NCI-H82 (cell line): Measurements from ENCODE around the gene C3orf52.

Experiments
- DNase-seq: peaks from one replicate; lab custom pipeline; 2025; lab: John Stamatoyannopoulos, UW

The C3orf52 gene

DNA sequence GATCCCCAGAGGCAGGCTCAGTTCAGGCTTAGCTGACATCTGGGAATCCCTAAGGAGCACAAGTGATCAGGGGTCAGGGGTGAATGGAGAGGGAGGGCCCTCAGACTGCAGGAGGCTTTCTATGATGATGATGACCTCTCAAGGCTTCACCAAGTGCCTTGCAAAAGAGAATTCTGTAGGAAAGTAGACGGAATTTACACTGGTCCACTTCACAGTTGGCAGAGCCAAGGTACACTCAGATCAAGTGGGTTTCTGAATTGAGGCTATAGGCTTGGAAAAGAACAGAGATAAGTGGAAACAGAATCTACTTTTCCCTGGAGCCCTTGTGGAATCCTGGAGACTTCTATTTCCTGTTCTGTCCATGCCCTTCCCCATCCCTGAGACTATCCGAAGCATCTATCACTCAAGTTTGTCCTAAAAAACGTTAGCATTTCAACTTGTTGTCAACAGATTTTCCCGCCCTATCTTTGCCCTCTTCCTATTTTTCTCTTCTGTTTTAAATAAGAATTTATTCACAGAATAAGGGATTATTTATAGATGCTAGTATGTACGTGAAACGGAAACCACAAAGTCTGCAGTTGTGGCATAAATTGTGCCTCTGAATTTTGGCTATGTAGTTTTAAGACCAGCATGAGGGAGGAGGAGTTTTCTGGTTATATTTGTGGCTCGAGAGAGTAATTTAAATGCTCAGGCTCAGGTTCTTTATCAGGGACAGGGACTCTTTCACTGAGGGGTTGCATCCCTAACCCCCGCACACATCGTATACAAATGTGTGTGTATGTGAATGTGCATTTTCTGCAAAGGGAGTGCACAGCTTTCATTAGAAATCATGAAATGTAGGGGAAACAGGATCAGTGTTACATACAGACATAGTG lies 34.0 kb downstream of the C3orf52 start:
- DNase-seq: peak; percentile 18

DNA sequence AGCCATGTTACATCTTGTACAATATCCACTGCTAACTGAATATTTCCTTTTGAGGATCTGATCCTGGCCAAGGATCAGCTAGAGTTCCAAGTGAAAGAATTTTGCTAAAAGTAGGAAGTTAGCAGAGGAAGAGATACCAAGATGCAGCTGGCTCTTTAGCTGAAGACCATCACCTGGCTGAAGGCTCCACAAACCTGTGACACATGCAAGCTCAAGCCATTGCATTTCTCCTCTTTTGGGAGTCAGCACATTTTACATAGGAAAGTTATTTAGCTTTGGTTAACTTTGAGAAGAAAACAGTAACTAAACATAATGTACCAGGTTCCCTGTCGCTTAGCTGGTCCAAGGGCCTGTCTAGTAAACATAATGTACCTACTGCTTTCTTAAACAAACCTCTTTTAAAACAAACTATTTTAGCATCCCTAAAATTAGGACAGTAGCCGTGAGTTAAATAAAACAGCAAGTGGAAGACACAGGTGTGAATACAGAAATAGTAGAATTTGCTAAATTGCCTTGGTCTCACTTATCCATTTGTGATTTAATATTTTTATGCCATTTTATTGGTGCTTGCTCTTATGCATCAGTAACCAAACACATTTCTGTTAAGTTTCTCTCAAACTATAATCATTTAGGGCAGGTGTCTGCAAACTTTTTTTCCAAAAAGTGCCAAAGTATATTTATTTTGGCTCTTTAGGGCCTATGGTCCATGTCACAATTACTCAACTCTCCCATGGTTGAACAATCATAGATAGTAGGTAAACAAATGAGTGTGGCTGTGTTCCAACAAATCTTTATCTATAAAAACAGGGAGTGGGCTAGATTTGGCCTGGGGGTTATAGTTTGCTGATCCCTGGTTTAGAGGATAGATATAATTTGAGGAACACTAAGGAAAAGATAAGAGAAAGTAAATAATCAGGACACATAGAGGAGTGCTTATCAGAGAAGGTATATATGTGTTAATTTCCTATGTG lies 35.7 kb downstream of the C3orf52 start:
- DNase-seq: no peak

DNA sequence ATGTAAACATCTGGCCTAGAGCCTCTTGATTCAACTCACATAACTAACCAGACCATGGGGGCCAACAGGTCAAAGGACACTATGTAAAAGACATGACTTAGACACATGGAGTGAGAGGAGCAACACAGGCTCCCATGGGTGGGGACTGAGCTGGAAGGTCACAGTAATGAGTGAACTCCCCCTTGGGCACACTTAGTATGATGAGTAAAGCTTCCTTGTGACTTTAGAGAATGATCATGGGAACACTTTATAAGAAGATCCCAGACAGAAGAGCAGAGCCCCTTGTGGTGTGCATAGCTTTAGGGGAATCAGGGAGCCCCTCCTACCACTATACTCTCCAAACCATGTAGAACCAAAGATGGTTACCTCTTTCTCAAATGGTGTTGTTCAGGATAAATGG lies 36.7 kb downstream of the C3orf52 start:
- DNase-seq: no peak

DNA sequence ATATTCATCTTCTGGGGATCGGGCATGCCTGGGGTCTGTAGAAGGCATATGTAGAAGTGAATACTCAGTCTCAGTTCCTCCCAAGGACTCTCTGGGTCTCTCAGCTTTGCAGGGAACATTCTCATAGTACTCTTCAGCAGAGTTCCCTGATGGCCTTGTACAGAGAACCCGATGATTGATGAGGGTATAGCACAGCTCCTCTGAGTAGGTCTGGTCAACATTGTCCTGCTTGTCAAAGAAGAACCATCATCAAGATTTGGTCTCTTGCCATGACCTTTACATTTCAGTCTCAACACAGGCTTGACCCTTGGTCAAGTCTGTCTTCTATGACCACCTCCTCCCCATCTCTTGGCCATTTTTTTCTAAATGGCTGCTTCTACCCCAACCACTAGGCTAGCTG lies 37.4 kb downstream of the C3orf52 start:
- no peak for DNase-seq

DNA sequence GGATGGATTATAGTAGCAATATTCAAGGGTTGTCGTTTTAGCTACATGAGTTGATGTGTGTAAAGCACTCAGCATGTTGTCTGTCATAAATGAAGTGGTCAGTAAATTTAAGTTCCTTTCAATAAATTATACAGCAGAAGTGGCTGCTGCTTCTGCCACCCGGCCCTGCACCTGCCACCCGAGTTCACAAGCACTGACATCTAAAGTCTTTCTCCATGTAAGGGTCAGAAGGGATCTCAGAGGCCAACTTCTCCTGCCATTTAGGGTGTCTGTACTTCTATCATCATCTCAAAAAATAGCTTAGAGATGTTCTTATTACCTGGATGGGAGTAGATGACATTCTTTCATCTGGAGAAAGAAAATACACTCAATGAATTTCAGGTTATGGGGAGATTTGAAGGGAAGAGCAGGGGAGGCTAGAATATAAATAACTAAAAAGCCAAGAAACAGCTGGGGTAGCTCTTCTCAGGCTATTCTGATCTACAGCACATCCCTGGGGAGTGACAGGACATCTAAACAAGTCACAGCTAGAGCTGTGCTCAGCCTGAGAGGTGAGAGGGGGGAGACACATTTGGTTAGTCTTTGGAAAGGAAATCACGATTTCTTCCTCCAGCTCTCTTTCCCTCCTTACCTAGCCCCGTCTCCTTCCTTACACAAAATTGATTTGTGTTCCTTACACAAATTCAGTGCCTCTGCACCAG lies 38.9 kb downstream of the C3orf52 start:
- DNase-seq: no peak

DNA sequence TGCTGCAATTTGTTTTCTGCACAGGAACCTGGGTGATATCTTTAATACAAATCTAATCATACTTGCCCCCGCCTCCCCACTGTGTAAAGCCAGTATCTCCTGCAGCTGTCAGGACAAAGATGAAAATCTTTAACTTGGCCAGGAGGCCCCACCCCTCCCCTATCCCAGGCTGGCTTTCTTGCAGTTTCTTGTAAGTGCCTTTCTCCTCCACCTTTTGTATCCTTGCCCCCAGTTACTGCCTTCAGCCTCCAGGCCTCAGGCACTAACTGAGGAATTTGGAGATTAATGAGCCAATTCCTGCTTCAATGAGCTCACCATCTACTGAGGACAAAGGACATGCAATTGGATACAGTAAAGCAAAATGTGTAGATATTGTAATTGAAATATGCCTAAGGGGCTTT lies 40.3 kb downstream of the C3orf52 start:
- DNase-seq: no peak

DNA sequence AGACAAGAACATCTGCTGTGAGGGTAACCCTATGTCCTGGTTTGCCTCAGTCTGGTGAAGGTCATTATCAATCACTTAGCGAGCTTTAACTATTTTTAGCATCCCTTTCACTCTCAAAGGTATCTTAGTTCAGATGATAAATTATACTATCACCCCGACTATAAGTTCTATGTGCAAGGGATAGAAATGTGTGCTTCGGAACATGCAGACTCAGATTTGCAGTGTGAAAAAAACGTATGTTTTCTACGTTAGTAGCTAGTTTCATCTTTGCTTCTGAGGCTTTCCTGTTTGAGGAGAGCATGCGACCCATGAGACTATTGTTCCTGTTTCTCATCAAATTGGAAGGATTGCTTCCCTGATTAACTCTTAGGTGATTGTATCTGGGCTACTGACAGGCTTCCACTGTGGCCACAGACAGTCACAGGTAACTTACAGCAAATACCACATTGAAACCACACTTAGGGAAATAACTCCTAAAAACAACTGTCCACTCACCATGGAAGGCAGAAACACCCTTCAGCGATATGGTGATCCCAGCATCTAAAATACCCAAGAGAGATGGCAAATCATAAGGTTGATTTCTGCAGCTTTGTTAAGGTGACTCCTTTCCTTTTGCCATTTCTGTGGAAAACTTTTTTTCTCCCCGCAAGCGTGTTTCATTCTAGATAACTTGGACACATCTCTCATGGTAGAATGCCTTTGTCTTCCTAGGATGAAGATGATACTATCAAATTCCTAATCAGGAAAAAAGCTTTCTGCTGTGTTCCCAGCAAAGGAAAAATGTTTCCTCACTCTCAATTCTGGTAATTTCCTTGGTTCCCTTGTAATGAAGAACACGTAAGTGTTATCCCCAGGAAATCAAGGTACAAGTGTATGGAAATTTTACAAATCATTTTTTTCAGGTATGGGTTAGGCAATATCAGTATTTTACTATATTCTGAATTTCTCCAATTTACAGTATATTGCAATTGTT lies 41.6 kb downstream of the C3orf52 start:
- DNase-seq: no peak

DNA sequence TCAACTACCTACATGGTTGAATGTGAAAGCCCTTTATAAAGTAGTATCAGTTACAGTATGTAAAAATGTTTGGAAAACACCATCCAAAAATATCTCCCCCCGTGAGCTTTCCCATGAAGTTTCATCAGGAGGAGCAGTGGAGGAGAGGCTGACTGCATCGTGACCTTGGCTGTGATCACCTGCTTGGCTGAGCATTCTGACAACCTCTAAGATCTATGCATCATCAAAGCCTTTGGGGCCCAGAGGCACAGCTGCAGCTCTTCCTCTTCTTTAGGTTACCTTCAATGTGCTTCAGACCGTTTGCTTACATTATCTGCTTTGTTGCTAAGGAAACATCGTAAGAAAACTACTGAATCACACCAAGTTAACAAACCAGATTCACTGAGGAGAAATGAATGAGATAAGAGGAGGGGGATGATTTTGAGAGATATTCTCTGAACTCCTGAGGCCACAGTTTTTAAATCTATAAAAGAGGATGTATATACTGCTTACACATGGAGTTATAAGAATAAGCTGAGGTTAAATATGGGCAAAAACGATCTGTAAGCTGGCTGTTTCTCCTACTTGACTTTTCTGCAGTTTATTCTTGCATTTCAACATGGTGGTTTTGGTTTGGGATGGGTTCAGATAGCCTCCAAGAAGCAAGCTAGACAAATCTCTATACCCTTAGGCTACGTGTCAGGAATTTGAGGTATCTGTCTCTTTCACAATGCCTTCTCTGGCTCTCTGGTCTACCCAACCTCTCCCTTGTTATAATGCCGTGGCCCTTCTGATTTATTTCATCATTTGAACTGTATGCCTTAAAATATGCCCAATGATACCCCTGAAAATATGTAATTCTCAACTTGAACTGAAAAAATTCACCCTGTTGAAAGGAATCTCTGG lies 42.9 kb downstream of the C3orf52 start:
- DNase-seq: no peak

DNA sequence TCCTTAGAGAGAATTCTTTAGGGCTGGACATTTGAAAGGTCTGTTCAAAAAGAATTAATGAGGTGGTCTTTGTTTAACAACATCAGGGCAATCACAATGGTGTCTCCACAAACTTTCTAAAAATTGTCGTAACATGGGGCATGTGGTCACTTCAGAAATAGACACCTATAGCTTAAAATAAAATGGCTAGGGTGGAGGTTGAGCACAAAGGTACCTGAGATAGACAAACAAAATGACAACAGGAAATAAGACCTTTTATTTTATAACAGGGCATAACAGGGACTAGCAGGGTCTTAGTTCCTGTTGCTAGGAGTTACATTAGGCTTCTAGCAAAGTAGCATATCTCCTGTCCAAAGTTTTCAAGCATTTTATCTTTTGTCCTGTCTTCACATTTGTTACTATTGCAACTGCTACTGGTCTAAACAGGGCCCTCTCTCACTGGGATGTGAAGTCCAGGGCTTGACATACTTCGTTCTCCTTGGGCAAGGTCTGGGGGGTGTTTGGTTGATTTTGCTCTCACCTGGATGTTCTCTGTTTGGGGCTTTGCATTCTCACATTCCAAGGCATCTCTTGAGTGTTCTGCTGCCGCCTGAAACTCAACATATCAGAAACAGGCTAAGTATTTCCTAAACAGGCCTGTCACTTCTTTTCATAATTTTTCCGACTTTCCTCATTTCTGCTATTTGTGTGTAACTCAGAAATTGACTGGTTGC lies 43.9 kb downstream of the C3orf52 start:
- DNase-seq: no peak

DNA sequence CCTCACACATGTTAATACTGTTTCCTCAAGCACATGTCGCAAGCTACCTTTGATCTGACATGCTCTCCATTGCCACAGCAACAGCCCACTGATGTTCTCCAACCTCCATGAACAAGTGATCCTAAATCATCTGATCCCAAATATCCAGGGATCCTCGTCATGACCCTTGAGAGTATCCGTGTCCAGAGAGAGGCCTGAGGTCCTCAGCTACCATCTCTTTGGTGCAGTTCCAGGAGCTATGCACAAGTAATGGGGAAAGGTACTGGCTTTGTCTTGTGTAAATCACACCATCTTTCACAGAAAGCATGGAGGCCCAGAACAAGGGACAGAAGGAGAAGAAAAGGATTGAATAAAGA lies 44.4 kb downstream of the C3orf52 start:
- no peak for DNase-seq

DNA sequence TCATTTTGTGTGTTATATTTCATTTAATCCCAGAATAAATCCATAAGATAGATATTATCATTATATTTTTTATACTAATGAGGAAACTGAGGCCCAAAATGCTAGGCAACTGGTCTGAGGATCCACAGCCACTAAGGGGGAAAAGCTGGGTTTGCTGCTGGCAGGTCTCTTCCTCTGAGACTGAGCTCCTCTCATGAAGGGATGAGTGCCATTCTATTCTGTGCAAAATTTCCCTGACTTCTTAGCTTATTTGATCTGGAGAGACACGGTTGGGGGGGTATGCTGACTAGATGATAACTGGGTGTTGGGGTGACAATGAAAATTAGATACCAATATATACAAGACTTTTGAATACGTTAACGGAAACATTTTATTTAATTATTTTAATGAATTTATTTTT lies 44.9 kb downstream of the C3orf52 start:
- no peak for DNase-seq

DNA sequence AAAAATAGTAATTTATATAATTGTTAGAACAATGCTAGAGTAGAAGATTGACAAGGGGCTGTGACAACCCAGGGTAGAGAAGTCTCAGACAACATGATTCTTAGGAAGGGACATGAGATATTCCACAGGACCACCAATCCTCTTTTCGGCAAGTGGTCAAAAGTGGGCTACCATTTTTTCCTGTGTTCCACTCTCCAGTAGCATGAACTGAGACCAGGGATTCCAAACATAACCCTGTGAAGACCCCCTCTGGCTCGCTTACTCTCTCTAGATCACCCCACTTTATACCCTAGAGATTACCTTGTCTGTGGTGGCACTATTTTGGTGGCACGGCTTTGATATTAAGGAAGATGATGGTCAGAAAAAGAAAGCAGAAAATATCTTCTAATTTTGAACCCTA lies 45.9 kb downstream of the C3orf52 start:
- no peak for DNase-seq

DNA sequence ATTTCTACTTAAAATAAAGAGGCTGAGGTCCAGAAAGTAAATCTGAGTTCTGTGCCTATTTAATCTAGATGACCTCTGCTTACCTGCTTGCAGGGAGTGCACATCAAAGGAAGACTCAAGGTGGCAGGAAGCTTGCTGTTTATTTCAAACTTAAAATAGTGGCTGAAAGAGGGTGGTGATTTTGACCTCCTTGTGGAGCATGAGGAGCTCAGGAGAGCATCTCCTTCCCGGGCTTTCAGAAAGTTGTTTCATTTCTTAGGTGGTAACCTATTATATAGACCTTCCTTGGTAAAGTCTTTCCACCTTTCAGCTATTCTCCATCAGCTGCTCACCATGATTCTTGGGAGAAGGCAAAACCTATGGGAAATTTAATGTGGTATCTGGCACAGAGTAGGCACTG lies 46.4 kb downstream of the C3orf52 start:
- no peak for DNase-seq

DNA sequence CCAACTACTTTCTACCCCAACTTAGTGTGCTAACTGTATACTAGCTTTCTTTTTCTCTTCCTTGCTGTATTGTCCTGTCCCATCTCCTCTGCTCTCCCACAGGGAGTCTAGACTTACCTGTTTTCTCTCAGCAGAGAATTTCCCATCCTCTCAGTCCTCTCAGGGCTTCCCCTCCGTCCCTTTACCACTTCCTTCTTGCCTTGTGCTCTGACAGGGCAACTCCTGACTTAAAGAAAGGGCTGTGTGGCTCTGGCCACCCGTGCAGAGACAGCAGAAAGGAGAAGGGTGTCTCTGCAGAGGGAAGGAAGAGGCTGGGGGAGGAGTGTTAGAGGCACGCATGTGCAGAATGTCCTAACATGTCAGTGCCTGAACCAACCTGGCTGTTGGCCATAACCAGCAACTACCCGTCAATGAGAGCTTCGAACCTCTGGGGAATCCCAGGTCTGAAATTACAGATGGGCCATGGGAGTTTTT lies 46.8 kb downstream of the C3orf52 start, which contains the start of gene GCSAM:
Gene GCSAM (minus strand): TSS at position 274 of the 474 bp plus-strand sequence. CDS start 128 bp downstream, at position 146.
- DNase-seq: no peak

DNA sequence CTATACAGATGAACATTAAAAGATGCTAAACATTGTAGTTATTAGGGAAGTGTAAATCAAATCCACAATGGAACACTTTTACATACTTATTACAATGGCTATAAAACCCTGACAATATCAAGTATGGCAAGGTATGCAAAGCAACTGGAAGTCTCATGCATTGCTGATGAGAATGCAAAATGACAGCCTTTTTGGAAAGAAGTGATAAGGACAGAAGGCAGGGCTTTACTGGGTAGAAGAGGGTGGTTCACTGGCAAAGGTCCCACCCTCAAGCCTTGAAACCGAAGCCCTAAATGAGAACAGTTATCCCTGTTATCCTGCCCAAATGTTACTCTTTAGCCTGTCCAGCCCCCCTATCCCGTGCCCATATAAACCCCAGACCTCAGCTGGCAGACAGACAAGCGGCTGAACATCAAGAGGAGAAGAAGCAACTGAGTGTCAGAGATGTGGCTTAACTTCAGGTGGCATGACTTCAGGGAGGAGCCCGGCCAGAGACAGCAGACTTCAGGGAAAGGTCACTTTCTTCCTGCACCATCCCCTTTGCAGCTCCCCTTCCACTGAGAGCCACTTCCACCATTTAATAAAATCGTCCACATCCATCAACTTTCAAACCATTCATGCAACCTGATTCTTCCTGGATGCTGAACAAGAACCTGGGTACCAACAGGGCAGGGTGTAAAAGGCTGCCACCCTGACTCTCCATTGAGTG lies 47.6 kb downstream of the C3orf52 start:
- no peak for DNase-seq

DNA sequence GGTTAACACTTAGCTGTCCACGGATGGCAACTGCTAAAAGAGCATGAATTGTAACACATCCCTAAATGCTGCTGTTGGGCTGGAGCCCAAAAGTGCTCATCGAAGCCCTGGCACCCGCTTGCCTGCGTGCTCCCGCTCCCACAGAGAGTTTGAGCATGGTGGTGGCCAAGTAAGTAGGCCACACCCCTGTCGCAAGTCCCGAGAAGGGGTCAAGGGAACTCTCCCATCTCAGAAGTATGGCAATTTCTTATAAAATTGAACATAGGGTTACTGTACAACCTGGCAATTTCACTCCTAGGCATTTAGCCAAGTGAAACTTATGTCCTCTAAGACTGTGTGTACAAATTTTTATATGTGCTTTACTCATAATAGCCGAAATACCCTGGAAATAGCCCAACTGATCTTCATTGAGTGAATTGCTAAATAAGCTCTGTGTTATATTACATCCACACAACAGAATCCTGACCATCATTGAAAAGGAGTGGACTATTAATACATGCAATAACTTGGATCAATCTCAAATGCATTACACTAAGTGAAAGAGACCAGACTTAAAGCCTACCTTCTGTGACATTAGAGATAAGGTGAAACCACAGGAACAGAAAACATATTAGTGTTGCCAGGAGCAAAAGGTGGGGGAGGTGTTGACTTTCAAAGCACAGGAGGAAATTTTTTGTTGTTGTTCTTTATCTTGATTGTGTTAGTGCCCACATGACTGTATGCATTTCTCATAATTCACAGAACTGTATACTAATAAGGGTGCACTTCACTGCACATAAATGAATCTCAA lies 48.3 kb downstream of the C3orf52 start:
- no peak for DNase-seq

DNA sequence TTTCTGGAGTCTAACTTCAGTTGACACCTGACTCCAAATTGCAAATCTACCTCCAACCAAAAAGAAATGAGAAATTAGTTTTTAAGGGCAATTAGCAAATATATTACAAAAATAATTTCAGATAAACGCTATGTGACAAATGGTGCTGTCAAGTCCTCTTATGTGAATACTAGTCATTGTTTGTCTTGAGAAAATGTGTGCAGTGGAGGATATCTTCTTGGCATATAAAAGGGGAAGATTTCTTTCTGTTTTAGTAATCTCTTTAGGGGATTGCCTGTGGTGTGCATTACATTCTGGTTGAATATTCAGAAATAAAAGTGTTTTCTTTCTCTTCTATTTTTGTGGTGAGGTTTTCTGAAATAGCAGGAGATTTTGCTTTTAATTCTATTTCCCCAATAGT lies 49.9 kb downstream of the C3orf52 start:
- DNase-seq: no peak
